GM19468 (cell line): ENCODE data around the gene C1QTNF2.
"Not testable (repeated sequence)": the region's sequence is repeated elsewhere in the genome, so short reads cannot be mapped to it uniquely, and the experiment has no call there.

Experiments used
- ATAC-seq: cut with Tn5 transposase; IDR thresholded peaks from one replicate; pipeline ENCODE4 v1.9.1; 2021; ENCODE audit warnings: mild to moderate bottlenecking, moderate library complexity, moderate number of reproducible peaks; ENCODE audit not compliant: unreplicated experiment; ENCODE audit errors: extremely low read depth

C1QTNF2 gene

GRCh38 chr5:160349249-160349934 lies 21.0 kb downstream of the C1QTNF2 start:
- no peak for ATAC-seq

- no peak for ATAC-seq
Observed at GRCh38 chr5:160348080-160348479, 22.3 kb downstream of the C1QTNF2 start.

GRCh38 chr5:160347448-160347847 lies 23.0 kb downstream of the C1QTNF2 start:
- ATAC-seq: no peak

- no peak for ATAC-seq
Observed at GRCh38 chr5:160342413-160342941, 27.9 kb downstream of the C1QTNF2 start.

GRCh38 chr5:160341309-160341870 lies 29.0 kb downstream of the C1QTNF2 start:
- no peak for ATAC-seq

- not testable (repeated sequence) for ATAC-seq
Observed at GRCh38 chr5:160340513-160340912, 29.9 kb downstream of the C1QTNF2 start.

- ATAC-seq: no peak
Observed at GRCh38 chr5:160339406-160340130, 30.9 kb downstream of the C1QTNF2 start.

- not testable (repeated sequence) for ATAC-seq
Observed at GRCh38 chr5:160334716-160335115, 35.7 kb downstream of the C1QTNF2 start.

- ATAC-seq: no peak
Observed at GRCh38 chr5:160333721-160334120, 36.7 kb downstream of the C1QTNF2 start.

- no peak for ATAC-seq
Observed at GRCh38 chr5:160330212-160330611, 40.2 kb downstream of the C1QTNF2 start.

GRCh38 chr5:160327818-160328217 lies 42.6 kb downstream of the C1QTNF2 start:
- no peak for ATAC-seq

GRCh38 chr5:160326981-160327380 lies 43.4 kb downstream of the C1QTNF2 start:
- no peak for ATAC-seq

- no peak for ATAC-seq
Observed at GRCh38 chr5:160325716-160326115, 44.7 kb downstream of the C1QTNF2 start.

- no peak for ATAC-seq
Observed at GRCh38 chr5:160324886-160325285, 45.5 kb downstream of the C1QTNF2 start.

GRCh38 chr5:160318409-160318808 lies 52.0 kb downstream of the C1QTNF2 start:
- ATAC-seq: no peak

GRCh38 chr5:160317434-160317833 lies 53.0 kb downstream of the C1QTNF2 start:
- no peak for ATAC-seq

GRCh38 chr5:160315968-160316367 lies 54.5 kb downstream of the C1QTNF2 start:
- no peak for ATAC-seq

GRCh38 chr5:160312960-160313727 lies 57.3 kb downstream of the C1QTNF2 start:
- no peak for ATAC-seq

- ATAC-seq: no peak
Observed at GRCh38 chr5:160312134-160312959, 58.1 kb downstream of the C1QTNF2 start, which contains the start of gene CCNJL. Gene CCNJL, minus strand, starts transcription at chr5:160312564. Its CDS starts 641 bp downstream, at chr5:160311923.
